ENCODE data around the gene YJEFN3.

The YJEFN3 gene

DNA sequence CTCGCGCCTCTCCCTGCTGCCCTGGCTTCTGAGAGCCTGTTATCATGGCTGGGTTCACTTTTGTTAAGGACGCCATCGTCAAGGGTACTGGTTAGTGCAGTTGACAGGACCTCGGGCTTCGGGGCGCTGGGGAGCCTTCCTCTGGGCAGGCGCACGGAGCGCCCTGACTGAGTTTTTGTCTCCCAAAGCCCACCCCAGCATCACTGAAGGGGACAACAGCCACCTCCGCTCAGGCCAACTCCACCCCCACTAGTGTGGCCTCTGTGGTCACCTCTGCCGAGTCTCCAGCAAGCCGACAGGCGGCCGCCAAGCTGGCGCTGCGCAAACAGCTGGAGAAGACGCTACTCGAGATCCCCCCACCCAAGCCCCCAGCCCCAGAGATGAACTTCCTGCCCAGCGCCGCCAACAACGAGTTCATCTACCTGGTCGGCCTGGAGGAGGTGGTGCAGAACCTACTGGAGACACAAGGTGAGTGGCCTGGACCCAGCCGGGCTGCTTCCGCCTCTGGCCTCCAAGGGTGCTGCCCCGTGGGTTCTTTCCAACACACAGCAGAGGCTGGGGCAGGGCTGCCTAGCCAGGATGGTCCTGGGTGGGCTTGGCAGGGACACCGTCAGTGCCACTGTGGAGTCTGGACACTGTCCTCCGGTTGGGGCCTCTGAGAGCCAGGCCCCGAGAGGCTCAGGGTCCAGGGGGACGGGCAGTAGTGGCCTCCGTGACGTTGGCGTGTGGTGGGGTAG lies 30.3 kb upstream of the YJEFN3 start:
- DNase-seq (ENCODE audit: low spot score) = no peak

DNA sequence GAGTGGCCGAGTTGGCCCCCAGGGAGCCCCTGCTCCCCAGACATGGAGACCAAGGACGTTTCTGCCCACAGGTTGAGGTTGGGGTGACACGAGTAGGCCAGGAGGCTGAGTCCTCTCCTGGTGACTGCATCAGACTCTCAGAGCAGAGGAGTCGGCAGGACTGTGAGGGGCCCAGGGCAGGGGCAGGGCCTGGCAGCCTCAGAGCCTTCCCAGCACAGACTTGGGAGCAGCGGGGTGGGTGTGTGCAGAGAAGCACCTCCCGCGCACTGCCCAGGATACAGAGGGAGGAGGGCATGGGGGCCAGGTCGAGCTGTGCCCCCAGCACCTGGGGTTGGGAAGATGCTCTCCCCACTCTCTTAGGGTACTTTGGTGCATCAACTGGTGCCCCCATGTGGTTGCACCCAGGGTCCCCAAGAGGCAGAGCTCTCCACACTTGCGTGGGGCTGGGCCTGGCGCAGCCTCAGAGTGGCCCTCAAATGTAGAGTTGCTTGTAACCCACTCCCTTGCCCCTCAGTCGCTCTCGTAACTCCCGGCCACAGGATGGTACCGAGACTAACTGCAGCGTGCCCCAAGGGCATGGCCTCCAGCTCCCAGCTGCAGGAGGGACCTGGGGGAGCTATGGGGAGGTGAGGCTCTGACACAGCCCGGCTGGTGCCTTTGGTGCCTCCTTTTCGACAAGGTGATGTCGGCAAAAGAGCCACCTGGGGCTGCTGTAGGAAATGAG lies 29.3 kb upstream of the YJEFN3 start:
- no peak for DNase-seq (ENCODE audit: low spot score)

DNA sequence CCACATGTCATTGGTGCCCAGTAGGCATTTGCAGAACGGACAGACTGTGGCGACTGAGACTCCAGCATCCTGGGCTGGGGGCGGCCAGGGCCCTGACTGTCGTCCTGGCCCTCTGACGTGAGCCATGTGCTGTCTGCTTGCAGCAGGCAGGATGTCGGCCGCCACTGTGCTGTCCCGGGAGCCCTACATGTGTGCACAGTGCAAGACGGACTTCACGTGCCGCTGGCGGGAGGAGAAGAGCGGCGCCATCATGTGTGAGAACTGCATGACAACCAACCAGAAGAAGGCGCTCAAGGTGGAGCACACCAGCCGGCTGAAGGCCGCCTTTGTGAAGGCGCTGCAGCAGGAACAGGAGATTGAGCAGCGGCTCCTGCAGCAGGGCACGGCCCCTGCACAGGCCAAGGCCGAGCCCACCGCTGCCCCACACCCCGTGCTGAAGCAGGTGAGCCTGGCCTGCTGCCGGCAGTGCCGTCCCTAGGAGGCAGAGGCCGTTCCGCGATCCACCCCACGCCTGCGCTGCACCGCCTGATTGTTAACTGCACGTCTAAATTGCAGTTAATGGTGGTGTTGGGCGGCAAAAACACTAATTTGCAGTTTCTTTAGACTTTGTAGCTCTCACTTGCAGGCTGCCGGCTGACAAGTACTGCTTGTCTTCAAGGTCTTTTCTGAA lies 27.6 kb upstream of the YJEFN3 start:
- DNase-seq (ENCODE audit: low spot score) = no peak

DNA sequence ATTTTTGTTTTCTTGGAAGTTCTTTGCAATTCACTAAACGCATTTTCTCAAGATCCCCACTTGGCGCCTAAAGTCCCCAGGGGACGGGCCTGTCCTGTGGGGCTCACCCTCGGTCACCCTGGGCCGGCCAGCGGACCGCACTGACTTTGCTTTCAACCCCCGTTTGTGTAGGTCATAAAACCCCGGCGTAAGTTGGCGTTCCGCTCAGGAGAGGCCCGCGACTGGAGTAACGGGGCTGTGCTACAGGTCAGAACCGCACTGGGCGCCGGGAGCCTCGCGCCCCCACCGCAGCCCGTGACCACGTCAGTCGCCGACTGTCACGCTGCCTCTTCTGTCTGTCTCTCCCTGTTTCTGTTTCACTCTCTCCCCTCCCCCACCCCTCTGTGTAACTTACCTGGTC lies 26.9 kb upstream of the YJEFN3 start:
- DNase-seq (ENCODE audit: low spot score) = no peak

DNA sequence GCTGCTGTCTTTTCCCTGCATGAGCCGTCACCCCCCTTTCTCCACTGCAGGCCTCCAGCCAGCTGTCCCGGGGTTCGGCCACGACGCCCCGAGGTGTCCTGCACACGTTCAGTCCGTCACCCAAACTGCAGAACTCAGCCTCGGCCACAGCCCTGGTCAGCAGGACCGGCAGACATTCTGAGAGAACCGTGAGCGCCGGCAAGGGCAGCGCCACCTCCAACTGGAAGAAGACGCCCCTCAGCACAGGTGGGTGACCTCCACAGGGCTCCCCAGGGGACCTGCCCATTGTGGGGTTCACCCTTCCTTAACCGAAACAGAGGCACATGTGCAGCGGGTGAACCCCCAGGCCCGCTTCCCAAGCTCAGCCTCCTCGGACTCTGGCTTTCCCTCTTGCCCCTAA lies 26.4 kb upstream of the YJEFN3 start:
- DNase-seq (ENCODE audit: low spot score) = no peak

DNA sequence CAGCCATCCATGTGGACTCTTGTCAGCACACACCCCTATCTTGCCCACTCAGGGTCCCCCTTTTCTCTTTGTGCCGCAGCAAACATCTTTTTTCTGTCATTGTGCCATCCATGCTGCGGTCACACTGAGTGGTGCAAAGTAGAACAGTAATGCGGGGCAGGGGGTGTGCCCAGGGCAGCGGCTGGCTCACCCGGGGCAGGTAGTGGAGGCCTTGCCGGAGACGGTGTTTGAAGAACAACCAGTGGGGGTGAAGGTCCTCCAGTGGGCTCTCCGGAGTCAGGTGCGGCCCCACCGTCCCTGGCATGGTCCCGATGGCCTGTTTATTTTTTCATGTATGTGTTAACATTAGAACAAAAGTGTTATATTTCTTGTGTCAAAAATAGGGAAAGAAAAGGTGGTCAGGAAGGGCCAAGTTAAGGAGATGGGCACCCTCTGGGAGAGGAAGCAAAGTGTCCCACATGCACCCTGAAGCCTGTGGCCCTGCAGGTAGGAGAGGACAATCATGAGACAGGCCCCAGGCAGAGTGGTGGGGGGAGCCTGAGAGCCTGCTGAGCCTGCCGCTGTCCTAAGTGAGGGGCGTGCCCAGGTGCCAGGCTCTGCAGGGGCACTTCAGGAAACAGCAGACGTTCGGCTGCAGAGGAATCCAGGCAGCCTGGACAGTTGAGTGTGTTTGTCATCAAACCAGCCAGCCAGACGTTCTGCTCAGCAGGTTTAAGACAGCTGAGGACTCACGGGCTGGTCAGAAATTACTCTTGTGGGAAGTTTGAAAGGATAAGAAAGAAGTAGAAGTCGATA lies 25.7 kb upstream of the YJEFN3 start:
- no peak for DNase-seq (ENCODE audit: low spot score)

DNA sequence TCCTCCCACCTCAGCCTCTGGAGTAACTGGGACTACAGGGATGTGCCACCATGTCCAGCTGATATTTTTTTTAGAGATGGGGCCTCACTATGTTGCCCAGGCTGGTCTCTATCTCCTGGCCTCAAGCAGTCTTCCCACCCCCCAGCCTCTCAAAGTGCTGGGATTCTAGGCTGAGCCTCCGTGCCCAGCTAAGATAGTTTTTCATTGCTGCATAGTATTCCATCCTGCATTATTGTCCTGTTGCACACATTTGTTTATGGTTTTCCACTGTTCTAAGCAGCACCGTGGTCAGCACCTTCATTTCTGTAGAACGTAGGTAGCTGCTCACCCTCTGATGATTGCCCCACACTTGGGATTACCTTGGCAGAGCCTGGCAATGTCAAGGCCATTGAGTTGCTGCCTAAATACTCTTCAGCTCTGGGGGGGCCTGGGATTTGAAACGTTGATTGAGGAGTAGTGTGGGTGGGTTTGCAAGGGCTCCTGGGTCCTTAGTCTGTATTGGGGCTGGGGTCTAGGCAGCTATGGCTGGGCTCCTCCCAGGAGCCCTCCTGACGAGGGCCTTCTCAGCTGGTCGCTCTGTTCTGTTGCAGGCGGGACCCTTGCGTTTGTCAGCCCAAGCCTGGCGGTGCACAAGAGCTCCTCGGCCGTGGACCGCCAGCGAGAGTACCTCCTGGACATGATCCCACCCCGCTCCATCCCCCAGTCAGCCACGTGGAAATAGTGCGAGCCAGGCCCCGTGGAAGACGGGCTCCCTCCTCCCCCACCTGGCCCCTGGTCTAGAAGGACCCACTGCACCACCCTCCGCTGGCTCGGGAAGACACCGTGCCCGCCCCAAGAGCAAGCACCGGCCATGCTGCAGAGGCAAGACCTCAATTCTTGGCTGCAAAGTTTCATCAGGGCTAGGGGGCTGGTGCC lies 23.7 kb upstream of the YJEFN3 start:
- no peak for DNase-seq (ENCODE audit: low spot score)

DNA sequence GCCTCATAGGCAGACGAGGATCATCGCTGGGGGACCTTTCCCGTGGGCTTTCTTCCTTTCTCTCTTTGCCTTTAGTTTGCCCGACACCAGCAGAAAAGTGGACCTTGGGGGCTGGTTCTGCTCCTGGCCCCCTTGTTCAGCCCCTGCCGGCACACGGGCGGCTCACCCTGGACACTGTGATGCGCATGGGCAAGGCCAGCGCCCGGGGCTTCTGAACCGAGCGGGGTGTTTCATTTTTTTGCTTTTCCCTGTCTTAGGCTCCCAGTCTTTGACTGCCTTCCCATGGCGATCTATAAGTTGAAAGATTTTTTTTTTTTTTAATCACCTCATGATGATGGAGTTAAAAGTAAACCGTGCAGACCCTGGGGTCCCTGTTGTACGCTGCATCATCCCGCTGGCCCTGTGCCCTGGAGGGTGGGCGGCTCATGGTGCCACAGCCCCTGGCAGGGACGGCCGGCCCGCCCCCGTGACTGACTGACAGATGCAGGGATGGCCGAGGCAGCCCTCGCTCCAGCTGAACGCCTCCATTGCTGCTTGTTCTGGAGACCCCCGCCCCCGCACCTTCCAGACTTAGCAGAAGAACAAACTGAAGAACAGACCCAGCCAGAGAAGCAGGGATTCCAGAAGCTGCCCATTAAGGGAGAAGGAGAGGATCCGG lies 22.9 kb upstream of the YJEFN3 start:
- DNase-seq (ENCODE audit: low spot score) = no peak

DNA sequence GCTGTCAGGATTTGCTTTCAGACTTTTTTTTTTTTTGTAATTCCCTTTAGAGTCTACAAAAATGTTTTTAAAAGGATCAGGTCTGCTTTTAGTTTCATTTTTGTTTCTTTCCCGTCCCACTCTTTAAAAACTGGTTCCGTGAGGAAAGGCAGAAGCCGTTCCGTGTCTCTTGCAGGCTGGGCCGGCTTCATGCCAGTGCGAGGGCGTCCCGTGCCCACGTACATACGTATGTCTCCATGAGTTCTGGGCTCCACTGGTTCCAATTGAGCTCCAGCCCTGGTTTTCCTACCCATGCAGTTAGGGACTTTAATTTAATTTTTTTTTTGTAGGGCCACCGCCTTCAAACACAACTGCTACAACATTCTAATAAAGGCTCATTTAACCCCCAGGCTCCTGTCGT lies 22.1 kb upstream of the YJEFN3 start:
- no peak for DNase-seq (ENCODE audit: low spot score)

DNA sequence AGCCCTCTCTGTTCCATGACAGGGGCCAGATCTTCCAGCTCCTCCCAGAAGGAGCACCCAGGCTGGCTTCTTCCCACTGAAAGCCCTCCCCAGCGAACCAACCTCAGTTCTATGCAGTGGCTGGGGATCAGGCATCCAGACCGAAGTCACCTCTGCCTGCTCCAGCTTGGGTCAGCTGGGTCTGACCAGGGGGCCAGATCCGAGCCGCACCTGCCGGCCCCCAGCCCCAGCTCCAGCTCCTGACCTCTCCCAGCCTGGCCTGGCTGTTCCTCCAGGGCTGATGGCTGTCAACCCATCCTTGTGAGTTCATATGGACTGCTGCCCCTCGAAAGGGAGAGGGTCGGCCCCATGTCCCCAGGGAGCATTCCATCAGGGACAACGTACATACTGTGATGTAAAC lies 21.4 kb upstream of the YJEFN3 start:
- DNase-seq (ENCODE audit: low spot score) = no peak

DNA sequence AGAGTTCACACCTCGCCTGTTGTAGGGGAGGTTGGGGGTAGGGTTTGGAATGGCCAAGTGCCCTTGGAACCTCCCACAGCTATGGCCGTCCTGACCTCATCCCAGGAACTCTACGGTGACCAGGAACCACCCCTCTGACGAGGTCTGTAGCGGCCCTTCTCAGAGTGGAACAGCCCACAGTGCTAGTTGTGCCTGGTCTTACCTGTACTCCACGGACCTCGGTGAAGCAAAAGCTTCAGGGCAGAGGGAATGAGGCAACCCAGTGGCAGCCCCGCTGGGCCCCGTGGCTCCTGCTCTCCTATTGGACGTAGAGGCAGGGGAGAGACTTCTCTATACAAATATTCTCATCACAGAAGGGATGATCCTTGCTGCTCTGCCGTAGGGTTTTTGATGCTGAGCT lies 20.5 kb upstream of the YJEFN3 start:
- DNase-seq (ENCODE audit: low spot score) = no peak

DNA sequence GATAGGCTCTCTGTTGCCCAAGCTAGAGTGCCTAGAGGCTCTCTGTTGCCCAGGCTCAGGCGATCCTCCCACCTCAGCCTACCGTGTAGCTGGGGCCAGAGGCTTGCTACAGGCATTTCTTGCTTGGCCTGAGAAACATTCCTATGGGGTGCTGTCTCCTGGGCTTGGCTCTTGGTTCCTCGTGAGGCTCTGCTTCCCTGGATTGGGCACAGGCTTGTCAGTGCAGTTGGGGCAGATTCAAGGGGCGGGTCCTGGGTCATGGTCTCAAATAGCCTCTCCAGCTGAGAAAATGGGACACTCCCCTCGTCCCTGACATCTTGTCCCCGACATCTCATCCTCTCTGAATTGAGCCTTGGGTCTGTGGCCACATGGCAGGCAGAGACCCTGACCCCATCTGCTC lies 18.3 kb upstream of the YJEFN3 start:
- no peak for DNase-seq (ENCODE audit: low spot score)

DNA sequence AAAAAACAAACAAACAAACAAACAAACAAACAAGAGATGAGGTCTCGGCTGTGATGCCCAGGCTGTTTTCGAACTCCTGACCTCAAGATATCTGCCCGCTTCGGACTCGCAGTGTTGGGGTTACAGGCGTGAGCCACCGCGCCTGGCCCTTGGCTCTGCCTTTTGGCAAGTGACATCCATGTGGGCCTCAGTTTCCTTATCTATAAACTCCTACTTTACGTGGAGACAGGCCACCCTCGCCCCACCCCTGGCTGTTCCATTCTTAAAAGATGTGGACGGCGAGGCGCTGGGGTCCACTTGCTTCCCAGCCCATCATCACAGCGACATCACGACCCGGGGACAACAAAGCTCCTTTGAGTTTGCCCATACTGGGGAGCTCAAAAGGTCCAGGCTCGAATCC lies 15.0 kb upstream of the YJEFN3 start:
- DNase-seq (ENCODE audit: low spot score) = no peak

DNA sequence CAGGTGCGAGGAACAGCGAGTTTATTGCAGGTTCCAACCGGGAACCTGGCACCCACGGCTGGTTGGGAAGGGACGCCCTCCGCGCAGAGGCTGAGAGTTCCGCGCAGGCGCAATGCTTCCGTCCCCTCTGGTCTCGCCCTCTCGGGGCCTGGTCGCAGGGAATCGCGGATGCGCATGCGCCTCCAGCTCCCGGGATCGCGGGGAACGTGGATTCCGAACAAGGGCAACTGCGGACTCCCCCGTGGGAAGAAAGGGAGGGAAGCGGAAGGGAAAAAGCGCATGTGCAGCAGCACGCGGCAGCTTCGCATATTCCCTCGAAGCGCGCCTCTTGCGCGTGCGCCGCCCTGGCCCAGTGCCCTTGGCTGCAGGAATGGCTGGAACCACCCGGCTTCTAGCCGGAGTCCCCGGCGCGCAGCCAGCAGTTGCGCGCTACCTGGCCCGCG lies 14.5 kb upstream of the YJEFN3 start:
- DNase-seq (ENCODE audit: low spot score) = no peak

DNA sequence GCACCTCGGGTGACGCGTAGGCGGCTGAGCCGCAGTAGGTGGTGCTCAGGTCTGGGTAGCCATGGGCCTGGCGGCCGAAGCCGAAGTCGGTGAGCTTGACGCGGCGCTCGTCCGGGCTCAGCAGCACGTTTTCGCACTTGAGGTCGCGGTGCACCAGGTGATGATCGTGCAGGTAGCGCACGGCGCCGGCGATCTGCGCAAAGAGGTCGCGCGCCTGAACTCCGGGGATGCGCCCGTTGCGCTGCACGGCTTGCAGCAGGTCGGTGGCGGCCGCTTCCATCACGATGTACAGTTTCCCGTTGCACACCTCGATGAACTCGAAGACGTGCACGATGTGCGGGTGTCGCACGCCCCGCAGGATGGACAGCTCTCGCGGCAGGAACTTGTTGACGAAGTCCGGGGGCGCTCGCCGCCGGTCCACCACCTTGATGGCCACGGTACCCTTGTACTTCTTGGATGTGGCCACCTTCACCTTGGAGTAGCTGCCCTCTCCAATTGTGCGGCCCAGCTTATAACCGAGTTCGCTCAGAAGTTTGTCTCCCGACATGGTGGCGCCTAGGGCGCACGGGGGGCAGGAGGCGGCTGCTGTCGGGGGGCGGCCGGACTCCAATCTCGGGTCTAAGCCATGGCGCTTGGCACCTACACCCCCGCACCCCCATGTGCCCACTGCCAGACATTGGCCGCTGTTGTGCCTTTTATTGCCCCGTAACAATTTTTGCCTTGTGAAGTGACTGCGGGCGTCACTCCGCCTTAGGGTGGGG lies 13.7 kb upstream of the YJEFN3 start, which contains the start of gene TSSK6:
TSSK6 (minus strand) TSS at position 668 of the 761 bp plus-strand sequence; CDS start at position 547, 121 bp downstream.
- no peak for DNase-seq (ENCODE audit: low spot score)

DNA sequence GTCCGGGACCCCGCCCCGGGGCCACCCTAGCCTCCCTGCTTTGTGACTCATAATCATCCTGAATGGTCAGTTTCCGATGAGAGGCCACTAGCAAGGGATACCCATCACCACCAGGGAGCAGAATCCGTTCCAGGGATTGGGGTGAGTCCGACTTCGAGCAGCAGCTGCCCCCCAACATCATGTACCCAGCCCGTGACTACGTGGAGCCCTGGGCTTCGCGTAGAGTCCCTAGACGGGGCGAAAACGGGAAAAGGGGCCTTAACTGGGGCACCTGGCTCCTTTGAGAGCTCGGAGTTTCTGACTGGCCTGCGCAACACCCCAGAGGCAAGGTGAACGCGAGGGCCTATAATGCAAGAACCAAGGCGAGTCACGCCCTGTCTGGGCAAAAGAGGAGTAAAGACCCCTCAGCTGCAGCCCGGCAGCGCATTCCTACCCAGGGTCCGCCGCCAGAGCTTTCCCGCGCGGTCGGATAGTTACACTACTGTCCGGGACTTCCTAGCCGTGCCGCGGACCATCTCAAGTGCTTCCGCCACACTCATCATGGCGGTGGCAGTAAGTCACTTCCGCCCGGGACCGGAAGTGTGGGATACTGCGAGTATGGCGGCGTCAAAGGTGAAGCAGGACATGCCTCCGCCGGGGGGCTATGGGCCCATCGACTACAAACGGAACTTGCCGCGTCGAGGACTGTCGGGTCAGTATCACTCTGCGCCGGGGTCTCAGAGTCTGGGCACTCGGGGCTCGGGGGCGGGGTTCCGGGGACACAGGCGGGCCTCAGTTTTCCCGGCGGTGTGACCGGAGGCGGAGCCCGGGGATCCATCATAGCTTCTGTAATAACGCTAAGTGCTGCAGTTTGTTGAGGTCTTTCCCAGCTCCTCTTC lies 12.8 kb upstream of the YJEFN3 start, which contains the start of gene NDUFA13:
NDUFA13 (plus strand) TSS at position 584 of the 878 bp plus-strand sequence; CDS start at position 598, 14 bp downstream.
- peak; percentile 93 for DNase-seq (ENCODE audit: low spot score)

DNA sequence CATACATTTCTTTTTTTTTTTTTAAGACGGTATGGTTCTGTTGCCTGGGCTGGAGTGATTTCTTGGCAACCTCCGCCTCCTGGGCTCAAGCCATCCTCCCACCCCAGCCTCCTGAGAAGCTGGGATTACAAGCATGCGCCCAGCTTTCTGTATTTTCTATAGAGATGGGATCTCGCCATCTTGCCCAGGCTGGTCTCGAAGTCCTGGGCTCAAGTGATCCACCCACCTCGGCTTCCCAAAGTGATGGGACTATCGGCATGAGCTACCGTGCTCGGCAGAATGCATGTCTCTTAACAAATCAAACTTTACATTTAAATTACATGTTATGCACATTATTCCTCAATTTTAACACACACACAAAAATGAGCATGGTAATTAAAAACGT lies 11.5 kb upstream of the YJEFN3 start:
- no peak for DNase-seq (ENCODE audit: low spot score)

DNA sequence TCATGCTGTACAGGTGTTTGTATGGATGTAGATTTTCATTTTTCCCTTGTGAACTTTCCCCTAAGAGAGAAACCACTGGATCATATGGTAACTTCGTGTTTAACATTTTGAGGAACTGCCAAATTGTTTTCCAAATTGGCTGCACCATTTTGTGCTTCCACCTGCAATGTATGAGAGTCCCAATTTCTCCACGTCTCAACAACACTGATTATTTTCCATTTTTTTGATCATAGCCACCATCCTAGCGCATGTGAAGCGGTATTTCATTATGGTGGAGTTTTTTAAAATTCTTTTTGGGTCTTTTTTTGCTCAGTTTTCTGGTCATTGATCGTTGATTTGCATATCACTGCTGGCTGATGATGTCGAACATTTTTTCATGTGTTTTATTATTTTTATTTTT lies 7.7 kb upstream of the YJEFN3 start:
- DNase-seq (ENCODE audit: low spot score) = no peak

DNA sequence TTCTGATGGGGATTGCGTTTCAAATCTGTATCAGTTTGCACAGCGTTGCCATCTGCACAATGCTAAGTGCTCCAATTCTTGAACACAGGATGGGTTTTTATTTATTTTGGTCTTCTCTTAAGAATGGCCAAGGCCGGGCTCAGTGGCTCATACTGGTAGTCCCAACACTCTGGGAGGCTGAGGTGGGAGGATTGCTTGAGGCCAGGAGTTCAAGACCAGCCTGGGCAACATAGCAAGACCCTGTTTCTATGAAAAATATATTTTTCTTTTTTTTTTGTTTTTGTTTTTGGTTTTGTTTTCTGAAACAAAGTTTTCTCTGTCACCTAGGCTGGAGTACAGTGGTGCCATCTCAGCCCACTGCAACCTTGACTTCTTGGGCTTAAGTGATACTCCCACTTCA lies 5.5 kb upstream of the YJEFN3 start:
- no peak for DNase-seq (ENCODE audit: low spot score)
